DMS153 treated with DMSO at 0.1 percent for 48 hours (cell line): ENCODE data around the gene ELP4.

ENCODE experiments used
- DNase-seq: peaks from one replicate; lab custom pipeline; 2025; ENCODE audit not compliant: unreplicated experiment; lab: John Stamatoyannopoulos, UW

Gene ELP4

DNA sequence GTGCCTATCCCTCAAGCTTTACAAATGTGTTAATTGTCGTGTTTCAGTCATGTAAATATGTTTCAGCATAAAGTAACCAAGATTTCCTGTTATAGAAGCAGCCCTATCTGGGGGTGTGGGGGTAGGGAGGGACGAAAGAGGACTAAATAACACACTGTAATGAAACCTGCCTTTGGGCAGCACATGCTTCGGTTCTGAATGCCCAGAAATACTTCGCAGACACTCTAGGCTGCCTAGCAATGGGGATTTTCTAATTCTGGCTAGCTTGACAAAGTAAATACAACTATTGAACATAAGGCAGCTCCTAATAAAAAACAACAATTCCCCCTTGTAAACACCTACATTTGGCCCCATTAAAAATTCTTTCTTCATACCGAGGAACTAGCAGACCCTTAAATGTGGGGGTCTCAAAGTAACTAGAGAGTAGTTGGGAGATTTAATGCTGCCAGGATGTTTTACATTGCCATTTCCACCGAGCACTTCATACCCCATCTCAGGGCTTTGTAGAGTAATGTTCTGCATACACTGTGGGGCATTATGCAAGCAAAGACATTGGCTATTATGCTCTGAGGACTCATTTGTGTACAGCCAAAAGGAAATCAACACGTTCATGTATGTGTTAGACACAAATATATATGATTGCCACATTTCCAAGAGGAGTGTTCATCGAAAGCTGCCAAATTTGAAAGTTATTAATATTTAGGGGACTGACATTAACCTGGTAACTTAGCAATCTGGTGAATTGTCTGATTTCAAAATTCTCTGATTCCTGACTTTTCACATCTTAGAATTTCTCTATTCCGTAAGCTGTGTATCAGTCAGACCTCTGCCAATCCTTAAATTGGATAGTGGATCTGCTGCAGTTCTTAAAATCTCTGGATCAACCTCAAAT is 259.4 kb downstream of the ELP4 start:
- no peak for DNase-seq

DNA sequence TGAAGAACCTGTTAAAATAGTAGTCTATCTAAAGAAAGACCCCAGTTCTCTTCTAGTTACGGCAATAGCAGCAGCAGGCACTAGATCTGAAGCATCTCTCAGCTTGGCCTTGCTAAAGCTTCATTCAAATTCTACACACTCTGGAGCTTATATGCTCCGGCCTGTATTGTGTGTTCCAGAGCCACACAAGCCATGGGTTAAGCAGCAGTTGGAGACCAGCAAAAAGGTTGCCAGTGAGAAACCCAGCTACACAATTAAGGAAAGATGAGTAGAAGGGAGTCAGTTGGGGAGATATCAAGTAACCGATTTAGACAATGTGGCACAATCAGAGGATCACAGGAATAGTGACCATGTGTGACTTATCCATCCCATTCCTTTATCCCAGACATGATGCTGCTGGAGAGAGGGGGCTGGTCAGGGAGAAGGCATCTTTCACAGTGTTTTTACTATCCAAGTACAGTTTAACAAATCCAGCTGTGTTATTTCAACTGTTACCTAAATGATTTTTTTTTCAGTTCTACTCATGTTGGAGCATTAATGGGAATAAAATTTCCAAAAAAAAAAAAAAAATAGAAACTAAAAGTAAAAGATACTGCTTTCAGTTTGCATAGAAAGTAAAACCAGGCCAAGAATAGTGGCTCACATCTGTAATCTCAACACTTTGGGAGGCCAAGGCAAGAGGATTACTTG is 260.6 kb downstream of the ELP4 start:
- DNase-seq, result no peak

DNA sequence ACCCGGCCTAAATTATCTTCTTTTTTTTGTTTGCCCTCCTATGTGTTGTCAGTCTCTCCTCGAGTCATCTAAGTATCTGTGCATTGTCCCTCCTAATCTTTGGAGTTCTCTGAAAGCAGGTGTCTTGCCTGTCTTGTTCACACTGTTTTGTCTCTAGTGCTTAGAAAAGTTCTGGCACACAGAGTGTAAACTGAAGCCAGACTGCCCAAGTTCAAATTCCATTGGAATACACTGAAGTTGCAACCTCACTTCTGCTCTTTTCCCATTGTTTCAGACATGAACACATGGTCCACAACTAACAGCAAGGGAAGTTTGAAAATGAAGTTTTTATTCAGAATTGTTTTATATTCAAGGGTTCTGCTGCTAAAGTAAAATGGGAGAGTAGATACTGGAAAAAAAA is 262.8 kb downstream of the ELP4 start:
- DNase-seq, result no peak

DNA sequence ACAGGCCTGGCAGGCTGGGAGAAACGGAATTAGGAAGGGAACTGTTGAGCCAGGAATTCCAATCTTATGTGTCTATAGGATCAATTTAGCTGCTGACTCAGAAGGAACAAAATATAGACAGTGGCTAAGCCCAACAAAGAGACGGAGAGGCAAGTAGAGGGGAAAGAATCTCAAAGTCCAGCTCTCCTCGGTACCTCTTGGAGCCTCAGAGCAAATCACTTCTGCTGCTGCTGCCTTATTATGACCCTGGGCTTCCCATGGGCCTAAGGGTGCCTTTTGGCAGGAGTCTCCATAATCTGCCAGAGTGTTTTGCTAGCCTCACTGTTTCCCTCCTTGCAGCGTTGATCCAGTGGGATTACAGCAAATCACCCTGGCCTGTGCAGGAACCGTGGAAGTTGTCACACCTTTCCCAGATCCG is 269.8 kb downstream of the ELP4 start:
- no peak for DNase-seq

DNA sequence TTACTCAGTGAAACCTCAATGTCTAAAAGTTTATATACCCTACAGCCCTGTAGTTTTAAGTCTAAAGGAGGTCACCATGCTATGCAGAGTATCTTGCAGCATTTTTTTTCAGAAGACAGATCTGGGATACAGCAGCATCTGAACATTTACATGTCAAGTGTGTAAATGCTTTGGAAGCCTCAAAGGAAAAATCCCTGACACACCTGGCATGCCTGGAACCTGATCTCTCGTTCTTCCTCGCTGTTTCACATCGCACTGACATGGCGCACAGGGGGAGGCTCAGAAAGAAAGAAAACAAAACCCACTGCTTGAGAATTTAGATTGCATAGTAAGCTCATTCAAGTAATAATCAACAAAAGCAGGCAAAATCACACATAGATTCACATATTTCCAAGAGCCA is 270.5 kb downstream of the ELP4 start:
- no peak for DNase-seq

DNA sequence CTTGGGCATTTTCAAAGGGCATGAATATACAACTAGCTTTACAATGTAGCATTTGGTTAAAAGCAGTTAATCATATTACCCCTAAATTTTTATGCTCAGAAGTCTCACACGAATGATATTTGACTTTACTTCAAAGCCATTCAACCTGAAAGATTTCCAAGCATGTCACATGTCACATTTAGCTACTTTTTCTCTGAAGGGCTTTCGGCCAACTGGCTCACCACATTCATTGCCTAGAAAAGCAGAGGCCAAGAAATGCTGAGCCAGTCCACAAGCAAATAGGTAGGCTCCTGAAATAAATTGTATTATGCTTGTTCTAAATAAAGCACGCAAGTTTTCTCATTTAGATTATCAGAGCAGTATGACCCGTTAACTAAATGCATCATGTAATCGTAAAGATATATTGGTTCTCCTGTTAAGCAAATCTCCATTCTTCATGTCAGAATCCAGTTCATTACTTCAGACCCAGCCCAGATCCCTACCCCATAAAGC is 271.0 kb downstream of the ELP4 start:
- DNase-seq, result no peak

DNA sequence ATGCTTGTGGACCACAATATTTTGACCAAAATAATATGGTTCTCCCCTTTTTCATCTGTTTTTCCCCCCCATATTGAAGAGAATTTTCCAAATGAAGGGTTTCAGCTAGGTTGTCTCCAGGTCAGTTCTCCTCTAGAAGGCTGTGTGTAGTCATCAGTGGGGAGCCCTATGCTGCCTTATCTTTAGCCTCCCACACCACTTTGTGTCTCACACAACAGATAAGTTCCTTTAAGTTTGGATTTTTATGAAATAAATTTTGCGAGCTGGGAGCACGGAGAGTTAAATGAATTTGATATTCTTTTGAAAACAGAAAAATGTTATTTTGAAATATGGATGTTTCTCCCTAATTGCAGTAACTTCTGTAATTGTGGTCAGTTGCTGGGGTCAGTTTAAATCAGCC is 272.7 kb downstream of the ELP4 start:
- no peak for DNase-seq

DNA sequence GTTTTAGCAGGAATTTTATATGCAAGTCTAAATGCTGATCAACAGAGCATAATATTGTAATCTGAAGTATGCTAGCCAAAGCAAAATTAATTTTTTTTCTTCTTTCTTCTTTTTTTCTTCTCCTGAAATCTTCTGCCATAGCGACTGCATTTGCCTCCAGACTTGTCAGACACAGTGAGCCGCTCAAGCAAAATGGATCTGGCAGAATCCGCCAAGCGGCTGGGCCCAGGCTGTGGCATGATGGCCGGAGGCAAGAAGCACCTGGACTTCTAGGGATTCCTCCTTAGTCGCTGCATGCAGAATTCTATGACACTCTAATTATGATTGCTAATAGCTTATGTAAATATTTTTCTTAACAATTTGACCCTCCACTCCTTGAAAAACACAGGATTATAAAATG is 273.7 kb downstream of the ELP4 start:
- no peak for DNase-seq

DNA sequence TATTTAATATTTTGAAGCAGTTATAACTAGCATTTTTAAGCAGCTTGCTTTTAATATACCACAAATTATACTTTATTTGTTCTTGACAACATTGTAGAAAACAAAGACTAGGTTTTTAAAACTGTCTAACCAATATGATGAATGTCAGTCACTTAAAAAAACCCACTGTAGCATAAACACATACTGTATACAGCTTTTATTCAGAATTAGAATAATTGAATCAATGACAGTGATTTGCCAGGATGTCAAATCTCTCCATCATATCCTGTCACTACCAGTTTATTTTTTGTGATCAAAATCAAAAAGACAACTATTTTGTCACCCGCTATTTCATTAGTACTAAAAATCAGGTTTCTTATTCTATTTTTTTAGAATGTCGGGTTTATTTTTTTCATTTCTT is 275.0 kb downstream of the ELP4 start:
- DNase-seq, result no peak

DNA sequence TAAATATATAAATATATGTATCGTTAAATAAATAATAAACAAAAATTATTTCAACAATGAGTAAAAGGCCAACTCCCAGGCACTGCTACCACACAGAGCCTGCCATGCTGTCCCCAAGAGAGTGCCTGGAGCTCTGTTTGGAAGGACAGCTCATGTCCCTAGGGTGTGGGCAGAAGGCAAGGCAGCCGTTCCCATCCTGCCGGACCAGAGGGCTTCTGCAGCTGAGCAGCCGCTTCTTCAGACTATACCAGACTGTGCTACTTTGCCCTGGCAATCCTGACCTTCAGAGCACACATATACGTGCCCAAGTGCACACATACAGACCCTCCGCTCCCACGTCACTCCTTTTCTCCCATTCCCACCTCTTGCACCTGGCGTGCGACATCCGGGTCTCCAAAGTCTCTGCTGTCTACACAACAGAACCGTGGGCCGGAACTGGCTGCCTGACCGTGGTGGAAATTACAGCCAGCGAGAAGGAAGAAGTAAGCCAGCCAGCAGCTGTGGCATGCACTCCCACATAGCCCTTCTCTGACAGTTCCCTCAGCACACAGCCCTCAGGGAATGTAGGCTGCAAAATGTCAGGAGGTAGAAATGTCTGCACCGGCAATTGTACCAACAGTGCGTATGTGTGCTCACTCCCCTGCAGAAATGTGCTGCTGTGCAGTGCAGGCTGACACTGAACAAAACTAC is 277.6 kb downstream of the ELP4 start:
- DNase-seq, result no peak

DNA sequence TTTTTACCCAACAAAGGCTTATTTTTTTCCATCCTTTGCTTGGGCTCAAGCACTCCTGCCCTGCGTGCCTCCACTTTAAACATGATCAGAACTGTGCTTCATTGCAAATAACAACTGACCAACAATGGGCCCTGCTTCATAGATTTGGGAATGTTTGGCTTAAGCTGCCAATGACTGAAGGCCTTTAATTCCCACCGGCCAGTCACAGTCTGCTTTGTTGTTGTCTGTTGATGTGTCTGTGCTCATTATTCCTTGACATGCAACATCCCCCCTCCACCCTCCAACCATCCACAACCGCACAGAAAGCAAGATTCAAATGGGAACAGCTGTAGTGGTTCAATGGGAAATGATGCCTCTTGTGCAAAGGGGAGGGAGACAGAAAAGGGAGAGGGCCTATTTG is 278.5 kb downstream of the ELP4 start:
- DNase-seq, result no peak

DNA sequence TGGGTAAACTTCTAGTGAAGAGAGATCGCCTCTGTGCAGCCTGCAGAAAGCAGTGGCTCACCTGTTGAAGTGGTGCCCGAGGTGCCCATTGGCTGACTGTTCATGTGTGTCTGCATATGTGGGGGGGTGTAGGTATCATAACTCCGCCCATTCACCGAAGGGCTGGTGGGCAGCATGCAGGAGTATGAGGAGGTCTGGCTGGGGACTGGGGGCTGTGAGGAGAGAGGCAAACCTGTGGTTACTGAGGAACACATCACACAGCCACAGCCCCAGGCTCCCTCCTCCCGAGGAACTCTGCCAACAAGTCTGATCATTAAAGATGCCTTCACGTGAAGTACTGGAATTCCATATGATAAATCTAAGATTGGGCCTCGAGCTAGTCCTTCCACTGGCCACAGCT is 281.1 kb downstream of the ELP4 start:
- no peak for DNase-seq

DNA sequence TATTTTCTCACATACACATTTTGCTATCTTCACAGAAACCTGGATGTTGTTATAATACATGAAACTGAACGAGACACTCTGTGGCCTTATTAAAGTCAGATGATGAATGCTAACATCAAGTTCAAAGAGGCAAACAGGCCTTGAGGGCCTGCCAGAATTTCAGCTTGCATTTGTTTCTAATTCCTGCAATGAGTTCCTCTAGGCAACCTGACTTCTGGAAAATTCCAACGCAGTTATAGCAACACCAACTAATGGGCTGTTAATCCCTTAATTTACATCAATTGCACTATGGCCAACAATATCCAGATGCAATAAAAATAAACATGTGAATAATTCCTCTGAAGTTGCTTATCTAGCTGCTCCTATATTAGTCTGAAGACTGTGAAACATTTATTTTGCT is 282.5 kb downstream of the ELP4 start:
- DNase-seq, result no peak

DNA sequence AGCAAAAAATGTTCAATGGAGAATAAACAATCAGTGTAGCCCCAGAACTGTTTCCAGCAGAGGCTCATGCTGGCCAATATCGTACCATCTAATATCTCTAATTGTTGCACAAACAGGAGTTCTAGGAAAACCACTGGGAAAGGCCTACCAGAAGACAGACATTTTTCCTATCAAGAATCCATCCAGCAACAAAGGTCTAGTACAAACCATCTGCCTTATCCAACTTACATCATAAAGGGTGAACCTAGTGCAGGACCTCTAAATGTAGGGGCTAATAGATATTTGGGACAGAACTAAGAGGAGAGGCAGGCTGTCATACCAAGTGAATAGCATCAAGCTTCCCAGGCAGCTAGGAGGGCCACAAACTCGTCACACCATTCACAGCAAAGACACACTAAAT is 282.9 kb downstream of the ELP4 start:
- no peak for DNase-seq

DNA sequence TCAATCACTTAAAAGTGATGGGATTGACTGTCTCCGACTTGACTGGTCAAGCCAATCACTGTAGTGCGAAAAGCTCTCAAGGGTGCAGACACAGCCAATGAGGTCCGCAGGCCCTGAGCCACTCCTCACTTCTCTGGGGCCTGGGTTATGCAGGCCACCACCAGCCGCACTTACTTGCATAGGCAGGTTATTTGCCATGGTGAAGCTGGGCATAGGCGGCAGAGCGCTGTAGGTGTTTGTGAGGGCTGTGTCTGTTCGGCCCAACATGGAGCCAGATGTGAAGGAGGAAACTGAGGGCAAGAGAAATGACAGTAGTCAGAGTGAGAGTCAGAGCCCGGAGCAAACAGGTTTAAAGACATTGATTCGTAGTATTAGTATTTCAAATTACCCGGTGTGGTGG is 283.7 kb downstream of the ELP4 start:
- DNase-seq, result no peak

DNA sequence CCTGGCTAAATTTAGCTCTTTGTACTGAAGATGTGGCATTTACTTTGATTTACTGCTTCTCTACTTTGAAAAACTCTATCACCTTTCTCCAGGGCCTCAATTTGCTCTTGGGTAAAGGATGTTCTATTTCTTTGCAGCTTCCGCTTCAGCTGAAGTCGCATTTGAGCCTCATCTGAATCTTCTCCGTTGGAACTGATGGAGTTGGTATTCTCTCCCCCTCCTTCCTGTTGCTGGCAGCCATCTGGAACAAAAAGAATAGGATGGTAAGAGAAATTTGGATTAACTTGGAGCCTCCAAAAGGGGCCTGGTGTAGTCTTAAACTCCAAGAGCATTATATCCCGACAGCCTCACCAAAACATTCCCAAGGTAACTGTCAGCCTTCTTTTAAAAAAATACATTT is 285.0 kb downstream of the ELP4 start:
- no peak for DNase-seq

DNA sequence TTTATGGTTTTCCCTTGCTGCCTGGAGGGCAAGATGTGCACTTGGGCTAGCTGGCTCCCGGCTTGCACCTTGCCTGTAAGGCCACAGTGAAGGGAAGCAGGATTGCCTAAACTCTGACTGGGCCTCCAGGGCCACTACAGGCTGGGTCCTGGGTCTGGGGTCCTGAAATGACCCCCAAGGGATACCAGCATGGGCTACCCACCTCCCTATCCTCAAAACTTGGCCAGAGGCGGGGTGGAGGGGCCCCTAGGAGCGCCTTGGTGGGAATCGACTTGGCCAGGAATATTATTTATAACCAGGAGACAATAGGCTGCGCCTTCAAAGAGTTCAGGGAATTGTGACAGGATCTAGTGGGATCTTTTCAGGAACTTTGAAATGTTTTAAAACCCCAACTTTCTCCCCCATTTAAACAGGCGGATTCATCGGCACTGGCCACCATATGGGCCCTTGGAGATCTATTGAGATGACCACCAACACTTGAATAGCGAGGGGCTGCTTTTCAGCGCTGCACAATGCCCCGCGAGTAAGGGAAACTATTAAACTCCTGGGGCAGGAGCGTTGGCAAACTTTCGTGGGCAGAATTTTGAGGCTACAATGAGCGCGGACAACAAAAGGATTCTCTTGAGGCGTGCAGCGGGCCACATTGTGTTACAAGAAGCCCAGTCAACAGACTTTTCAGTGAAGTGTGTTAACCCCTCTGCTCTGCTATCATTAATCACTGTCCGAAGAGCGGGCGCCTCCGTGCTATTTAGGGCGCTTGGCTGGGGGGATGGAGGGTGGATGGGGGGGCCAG is 286.3 kb downstream of the ELP4 start:
- DNase-seq, result no peak

DNA sequence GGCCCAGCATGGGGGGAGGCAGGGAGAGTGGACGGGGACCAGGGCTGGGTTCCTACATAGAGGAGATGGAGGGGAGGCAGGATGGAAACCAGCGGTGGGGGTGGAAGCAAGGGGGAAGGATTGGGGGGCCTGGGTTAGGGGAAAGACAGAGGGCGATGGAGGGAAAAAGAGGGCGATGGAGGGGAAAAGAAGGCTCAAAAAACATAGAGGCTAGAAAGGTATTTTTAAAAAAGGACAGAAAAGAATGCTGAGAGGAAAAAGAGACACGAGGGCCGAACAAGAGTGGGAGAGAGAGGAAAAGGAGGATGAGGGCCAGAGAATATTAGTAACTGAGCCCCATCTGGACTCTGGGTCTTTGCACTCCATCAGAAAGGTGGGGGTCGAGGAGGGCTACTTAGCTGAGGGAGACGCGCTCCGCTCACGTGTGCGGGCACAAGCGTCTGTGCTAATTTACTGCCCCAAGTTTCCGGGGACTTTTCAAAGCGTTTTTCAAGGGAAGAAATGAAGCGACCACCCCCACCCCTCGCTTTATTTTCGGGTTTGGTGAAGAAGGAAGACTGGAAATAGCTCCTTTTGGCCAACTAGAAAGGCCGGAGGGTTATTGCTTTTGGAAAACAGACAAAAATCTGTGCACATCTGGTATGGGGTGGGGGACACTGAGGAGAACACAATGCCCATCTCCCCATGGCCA is 287.1 kb downstream of the ELP4 start:
- no peak for DNase-seq

DNA sequence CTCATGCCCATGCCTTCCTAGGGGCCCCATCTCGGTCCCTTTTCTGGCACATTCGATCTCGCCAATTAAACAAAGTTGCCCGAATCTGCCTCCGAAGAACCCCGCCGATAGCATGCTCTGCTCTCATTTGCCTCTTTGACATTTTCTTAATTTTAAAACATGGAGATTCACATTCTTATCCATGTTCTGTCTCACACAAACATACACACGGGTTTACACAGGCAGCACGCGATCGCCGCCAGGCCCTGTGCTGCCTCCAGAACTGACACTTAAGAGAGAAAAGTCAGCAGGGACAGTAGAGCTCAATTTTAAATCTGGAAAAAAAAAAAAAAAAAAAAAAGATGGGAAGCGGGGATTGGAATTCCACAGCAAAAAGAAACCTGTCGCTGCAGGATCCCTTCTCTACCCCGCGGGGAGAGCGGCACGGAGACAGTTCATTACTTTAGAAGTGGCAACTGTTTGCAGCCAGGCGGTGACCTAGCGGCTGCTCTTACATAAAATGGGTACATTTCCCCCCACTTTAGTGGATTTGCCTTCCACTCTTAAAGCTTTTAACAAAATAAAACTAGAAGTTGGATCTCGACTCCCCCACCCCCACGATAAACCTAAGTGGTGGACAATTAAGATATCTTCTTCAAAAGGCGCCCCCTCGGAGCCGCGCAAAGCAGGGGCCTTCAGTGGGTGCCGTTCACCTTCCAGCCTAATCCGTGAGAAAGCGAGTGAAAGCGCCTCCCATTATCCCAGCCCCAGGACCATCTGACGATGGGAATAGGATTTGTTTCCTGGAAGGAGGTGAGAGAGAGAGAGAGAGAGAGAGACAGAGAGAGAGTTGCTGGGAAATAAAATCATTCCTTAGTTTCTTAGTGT is 287.9 kb downstream of the ELP4 start:
- DNase-seq, result no peak
